ENCODE results near the gene SUN3.

The SUN3 gene

GRCh38 chr7:47978790-47979144 is 50.1 kb downstream of the SUN3 start:
- DNase-seq (ENCODE audit: low spot score), result no peak

- no peak for DNase-seq (ENCODE audit: low spot score)
Observed at GRCh38 chr7:47973739-47974138, 55.2 kb downstream of the SUN3 start.

- peak; percentile 32 for DNase-seq (ENCODE audit: low spot score)
Observed at GRCh38 chr7:47970761-47971160, 58.1 kb downstream of the SUN3 start.

- peak; percentile 65 for DNase-seq (ENCODE audit: low spot score)
Observed at GRCh38 chr7:47968847-47969774, 59.8 kb downstream of the SUN3 start.

- no peak for DNase-seq (ENCODE audit: low spot score)
Observed at GRCh38 chr7:47967708-47968107, 61.2 kb downstream of the SUN3 start.

- DNase-seq (ENCODE audit: low spot score), result no peak
Observed at GRCh38 chr7:47967123-47967522, 61.8 kb downstream of the SUN3 start.

GRCh38 chr7:47965456-47965855 is 63.5 kb downstream of the SUN3 start:
- DNase-seq (ENCODE audit: low spot score), result no peak

- DNase-seq (ENCODE audit: low spot score), result no peak
Observed at GRCh38 chr7:47962262-47962661, 66.6 kb downstream of the SUN3 start.

- no peak for DNase-seq (ENCODE audit: low spot score)
Observed at GRCh38 chr7:47957156-47957555, 71.8 kb downstream of the SUN3 start.

- DNase-seq (ENCODE audit: low spot score), result no peak
Observed at GRCh38 chr7:47956220-47956619, 72.7 kb downstream of the SUN3 start.

- peak; percentile 27 for DNase-seq (ENCODE audit: low spot score)
Observed at GRCh38 chr7:47954231-47954911, 74.5 kb downstream of the SUN3 start.

GRCh38 chr7:47953822-47954221 is 75.1 kb downstream of the SUN3 start:
- DNase-seq (ENCODE audit: low spot score), result no peak

- no peak for DNase-seq (ENCODE audit: low spot score)
Observed at GRCh38 chr7:47952224-47952623, 76.7 kb downstream of the SUN3 start.

GRCh38 chr7:47951374-47951773 is 77.5 kb downstream of the SUN3 start:
- no peak for DNase-seq (ENCODE audit: low spot score)

- DNase-seq (ENCODE audit: low spot score), result no peak
Observed at GRCh38 chr7:47950714-47951113, 78.2 kb downstream of the SUN3 start.

- DNase-seq (ENCODE audit: low spot score), result no peak
Observed at GRCh38 chr7:47949703-47950102, 79.2 kb downstream of the SUN3 start.

GRCh38 chr7:47948141-47948790 is 80.6 kb downstream of the SUN3 start, which contains the start of gene PKD1L1:
Gene PKD1L1, minus strand, starts transcription at chr7:47948466. Its CDS starts 26 bp downstream, at chr7:47948440.
- DNase-seq (ENCODE audit: low spot score), result no peak

GRCh38 chr7:47947355-47947749 is 81.6 kb downstream of the SUN3 start:
- no peak for DNase-seq (ENCODE audit: low spot score)

- DNase-seq (ENCODE audit: low spot score), result no peak
Observed at GRCh38 chr7:47946581-47947354, 82.1 kb downstream of the SUN3 start.

- DNase-seq (ENCODE audit: low spot score), result peak; percentile 69
Observed at GRCh38 chr7:47945261-47946015, 83.5 kb downstream of the SUN3 start.

GRCh38 chr7:47944536-47945260 is 84.2 kb downstream of the SUN3 start:
- DNase-seq (ENCODE audit: low spot score), result no peak

Data from GM03348 (cell line).